DND-41 (cell line): ENCODE data around the gene IGSF10.

Experiments
- EZH2 ChIP-seq: IDR thresholded peaks from 3 replicates; pipeline ENCODE4 v1.6.1; 2012; ENCODE audit warnings: borderline replicate concordance, low read depth, mild to moderate bottlenecking, moderate library complexity, low read length, inconsistent platforms; ENCODE audit not compliant: severe bottlenecking
- TF ChIP-seq, protein P1 (sequence below): IDR thresholded peaks from 2 replicates; pipeline ENCODE4 v1.5.1; 2012; ENCODE audit warnings: borderline replicate concordance, low read length, moderate library complexity, mild to moderate bottlenecking; ENCODE audit not compliant: poor library complexity, severe bottlenecking; ENCODE audit errors: extremely low read depth

DNA sequence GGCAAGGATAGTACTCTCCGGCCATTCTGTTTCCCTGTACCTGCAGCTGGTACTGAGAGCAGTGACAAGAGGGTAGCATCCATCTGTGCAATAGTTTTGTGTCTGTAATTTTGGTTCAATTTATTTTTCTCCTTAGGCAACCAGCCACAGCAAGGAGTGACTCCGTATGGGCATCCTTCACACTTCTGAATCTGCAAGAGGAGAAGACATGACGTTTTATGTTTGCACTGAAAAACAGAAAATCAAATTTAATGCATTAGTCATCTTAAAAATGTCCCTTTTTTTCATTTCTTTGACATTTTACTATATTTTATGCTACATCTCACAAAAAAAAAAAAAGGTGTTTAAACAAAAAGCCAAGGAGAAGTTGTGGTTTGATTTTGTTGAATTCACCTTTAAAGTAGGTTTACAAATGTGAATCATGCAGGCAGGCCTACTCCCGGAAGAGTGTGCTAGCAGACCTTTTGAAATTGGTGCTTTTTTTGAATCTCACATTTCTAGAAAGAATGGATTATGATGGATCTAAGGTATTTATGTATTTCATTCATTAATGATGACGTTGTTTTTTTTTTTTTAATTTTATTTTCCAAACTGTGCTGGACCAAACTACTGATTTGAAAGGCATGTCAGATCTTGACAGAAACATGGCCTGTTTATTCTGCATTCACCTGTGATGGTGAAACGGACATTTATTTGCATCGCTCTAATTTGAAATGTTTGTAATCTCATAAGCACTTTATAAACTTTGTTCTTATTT lies 28.1 kb downstream of the IGSF10 start:
- TF ChIP-seq, protein P1, sequence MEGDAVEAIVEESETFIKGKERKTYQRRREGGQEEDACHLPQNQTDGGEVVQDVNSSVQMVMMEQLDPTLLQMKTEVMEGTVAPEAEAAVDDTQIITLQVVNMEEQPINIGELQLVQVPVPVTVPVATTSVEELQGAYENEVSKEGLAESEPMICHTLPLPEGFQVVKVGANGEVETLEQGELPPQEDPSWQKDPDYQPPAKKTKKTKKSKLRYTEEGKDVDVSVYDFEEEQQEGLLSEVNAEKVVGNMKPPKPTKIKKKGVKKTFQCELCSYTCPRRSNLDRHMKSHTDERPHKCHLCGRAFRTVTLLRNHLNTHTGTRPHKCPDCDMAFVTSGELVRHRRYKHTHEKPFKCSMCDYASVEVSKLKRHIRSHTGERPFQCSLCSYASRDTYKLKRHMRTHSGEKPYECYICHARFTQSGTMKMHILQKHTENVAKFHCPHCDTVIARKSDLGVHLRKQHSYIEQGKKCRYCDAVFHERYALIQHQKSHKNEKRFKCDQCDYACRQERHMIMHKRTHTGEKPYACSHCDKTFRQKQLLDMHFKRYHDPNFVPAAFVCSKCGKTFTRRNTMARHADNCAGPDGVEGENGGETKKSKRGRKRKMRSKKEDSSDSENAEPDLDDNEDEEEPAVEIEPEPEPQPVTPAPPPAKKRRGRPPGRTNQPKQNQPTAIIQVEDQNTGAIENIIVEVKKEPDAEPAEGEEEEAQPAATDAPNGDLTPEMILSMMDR, result no peak
- TF ChIP-seq EZH2, result no peak
